Activated CD8-positive, alpha-beta memory T cell treated with anti-CD3 and anti-CD28 coated beads for 36 hours (primary cell): ENCODE measurements around the gene SYPL1. TPM values are rescaled to one million over a fixed set of nuclear protein-coding genes. Genes with fewer than 3 reads are reported as not detected.

Experiments used
- CTCF ChIA-PET: fragments of 350-600 bp; sonication (Branson Sonifier 250); formaldehyde crosslinking; loops from one replicate; lab custom pipeline; 2021; ENCODE audit warnings: antibody characterized with exemption; lab: Charles Lee
- POLR2A ChIA-PET: fragments of 350-600 bp; sonication (Branson Sonifier 250); formaldehyde crosslinking; loops from one replicate; lab custom pipeline; 2021; ENCODE audit warnings: antibody characterized with exemption; lab: Charles Lee
- total RNA-seq, 2 experiments: library from RNA; stranded (reverse); gene quantifications; one replicate each; pipeline ENCODE4 v1.2.3, GENCODE V29; 2021

SYPL1 gene
- total RNA-seq, 2 experiments from 2014 or later: 33.8 to 35.0 TPM

- ChIA-PET CTCF (interaction anchor here (8.4 kb wide), 1 partner anchor 95 kb away, joined by 68 read pairs; no protein-coding TSS in a partner anchor), POLR2A (no interaction called here)
Observed at GRCh38 chr7:106059556-106059955, 52.6 kb downstream of the SYPL1 start.

GRCh38 chr7:106058928-106059324 is 53.2 kb downstream of the SYPL1 start:
- POLR2A ChIA-PET: no interaction called here
- CTCF ChIA-PET: interaction anchor here (1.5 to 8.4 kb wide), 2 partner anchors 96 to 407 kb away, joined by 3 to 68 read pairs; no protein-coding TSS in a partner anchor

- POLR2A ChIA-PET: no interaction called here
- CTCF ChIA-PET: interaction anchor here (0.7 to 8.4 kb wide), 12 partner anchors 10 to 407 kb away, joined by 3 to 68 read pairs (median 4); no protein-coding TSS in a partner anchor
Observed at GRCh38 chr7:106057962-106058927, 53.9 kb downstream of the SYPL1 start.

- POLR2A ChIA-PET: no interaction called here
- CTCF ChIA-PET: interaction anchor here (0.5 to 8.4 kb wide), 16 partner anchors 9 to 406 kb away, joined by 3 to 68 read pairs (median 4); no protein-coding TSS in a partner anchor
Observed at GRCh38 chr7:106057204-106057961, 54.7 kb downstream of the SYPL1 start.

GRCh38 chr7:106056513-106057203 is 55.5 kb downstream of the SYPL1 start:
- ChIA-PET POLR2A (no interaction called here), CTCF (interaction anchor here (0.6 to 8.4 kb wide), 10 partner anchors 11 to 299 kb away, joined by 3 to 68 read pairs (median 6); no protein-coding TSS in a partner anchor)

GRCh38 chr7:106054971-106055532 is 57.1 kb downstream of the SYPL1 start:
- ChIA-PET POLR2A (no interaction called here), CTCF (interaction anchor here (2.7 to 8.4 kb wide), 2 partner anchors 100 to 106 kb away, joined by 12 to 68 read pairs; no protein-coding TSS in a partner anchor)

GRCh38 chr7:106054156-106054910 is 57.8 kb downstream of the SYPL1 start:
- CTCF ChIA-PET: interaction anchor here (8.4 kb wide), 1 partner anchor 101 kb away, joined by 68 read pairs; no protein-coding TSS in a partner anchor
- POLR2A ChIA-PET: no interaction called here

- CTCF ChIA-PET: no interaction called here
- POLR2A ChIA-PET: no interaction called here
Observed at GRCh38 chr7:106053109-106053508, 59.0 kb downstream of the SYPL1 start.

- CTCF ChIA-PET: no interaction called here
- POLR2A ChIA-PET: no interaction called here
Observed at GRCh38 chr7:106052681-106053080, 59.4 kb downstream of the SYPL1 start.

- ChIA-PET POLR2A (no interaction called here), CTCF (interaction anchor here (1.2 kb wide), 1 partner anchor 10 kb away, joined by 3 read pairs; no protein-coding TSS in a partner anchor)
Observed at GRCh38 chr7:106050746-106051117, 61.4 kb downstream of the SYPL1 start.

- POLR2A ChIA-PET: no interaction called here
- CTCF ChIA-PET: interaction anchor here (1.2 kb wide), 1 partner anchor 9 kb away, joined by 3 read pairs; no protein-coding TSS in a partner anchor
Observed at GRCh38 chr7:106050002-106050745, 61.9 kb downstream of the SYPL1 start.

GRCh38 chr7:106049139-106049752 is 62.9 kb downstream of the SYPL1 start:
- ChIA-PET CTCF (no interaction called here), POLR2A (no interaction called here)

GRCh38 chr7:106048706-106049020 is 63.4 kb downstream of the SYPL1 start:
- ChIA-PET CTCF (interaction anchor here (1.1 to 3.0 kb wide), 2 partner anchors 9 to 392 kb away, joined by 6 to 11 read pairs; no protein-coding TSS in a partner anchor), POLR2A (no interaction called here)

GRCh38 chr7:106047818-106048705 is 64.0 kb downstream of the SYPL1 start:
- CTCF ChIA-PET: interaction anchor here (0.9 to 3.0 kb wide), 3 partner anchors 10 to 391 kb away, joined by 3 to 11 read pairs (median 6); no protein-coding TSS in a partner anchor
- POLR2A ChIA-PET: no interaction called here

- POLR2A ChIA-PET: no interaction called here
- CTCF ChIA-PET: interaction anchor here (0.9 to 3.0 kb wide), 2 partner anchors 107 to 390 kb away, joined by 3 to 11 read pairs; no protein-coding TSS in a partner anchor
Observed at GRCh38 chr7:106047184-106047583, 64.9 kb downstream of the SYPL1 start.

- CTCF ChIA-PET: interaction anchor here (4.9 kb wide), 1 partner anchor 285 kb away, joined by 21 read pairs; no protein-coding TSS in a partner anchor
- POLR2A ChIA-PET: no interaction called here
Observed at GRCh38 chr7:106045586-106045985, 66.5 kb downstream of the SYPL1 start.
